HG02642 (cell line): ENCODE results near the gene ACOXL.

Experiments used
- ATAC-seq: cut with Tn5 transposase; IDR thresholded peaks from one replicate; pipeline ENCODE4 v1.9.1; 2021; ENCODE audit warnings: mild to moderate bottlenecking; ENCODE audit not compliant: unreplicated experiment, poor library complexity

Gene ACOXL

GRCh38 chr2:110869472-110870446 lies 137.4 kb downstream of the ACOXL start:
- no peak for ATAC-seq

DNA sequence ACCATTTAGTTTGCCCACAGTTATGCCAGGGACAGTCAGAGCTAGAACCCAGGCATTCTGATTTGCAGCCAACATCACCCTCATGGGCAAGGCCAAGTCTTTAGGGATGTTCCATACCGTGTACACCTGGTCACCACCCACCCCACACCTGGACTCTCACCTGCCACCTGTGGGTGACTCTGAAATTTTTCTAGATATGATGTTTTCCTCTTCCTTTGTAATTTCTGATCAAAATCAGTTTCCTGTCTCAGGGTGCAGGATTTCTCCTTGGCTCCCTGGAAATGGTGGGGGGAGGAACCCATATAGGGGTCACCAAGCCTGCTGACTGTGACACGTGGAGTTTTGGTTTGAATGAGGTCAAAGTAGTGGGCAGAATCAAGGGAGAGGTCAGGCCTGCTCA lies 138.2 kb downstream of the ACOXL start:
- ATAC-seq = no peak

DNA sequence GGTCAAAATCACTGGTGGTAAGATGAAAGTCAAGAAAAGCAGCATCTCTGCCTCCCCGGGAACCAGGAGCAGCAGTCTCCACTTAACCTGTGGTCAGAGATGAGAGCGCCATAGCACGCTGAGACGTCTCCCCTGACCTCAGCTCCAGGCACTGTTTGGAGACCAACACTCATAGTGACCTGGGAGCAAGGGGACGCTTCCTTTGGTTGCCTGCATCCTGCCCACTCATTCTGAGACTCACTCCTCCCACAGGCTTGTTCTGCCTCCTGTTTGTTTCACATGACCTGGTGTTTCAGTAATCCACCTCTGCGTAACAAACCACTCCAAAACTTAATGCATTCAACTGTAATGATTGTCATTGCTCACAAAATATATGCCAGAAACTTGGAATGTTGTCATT lies 139.3 kb downstream of the ACOXL start:
- peak; percentile 38 for ATAC-seq

DNA sequence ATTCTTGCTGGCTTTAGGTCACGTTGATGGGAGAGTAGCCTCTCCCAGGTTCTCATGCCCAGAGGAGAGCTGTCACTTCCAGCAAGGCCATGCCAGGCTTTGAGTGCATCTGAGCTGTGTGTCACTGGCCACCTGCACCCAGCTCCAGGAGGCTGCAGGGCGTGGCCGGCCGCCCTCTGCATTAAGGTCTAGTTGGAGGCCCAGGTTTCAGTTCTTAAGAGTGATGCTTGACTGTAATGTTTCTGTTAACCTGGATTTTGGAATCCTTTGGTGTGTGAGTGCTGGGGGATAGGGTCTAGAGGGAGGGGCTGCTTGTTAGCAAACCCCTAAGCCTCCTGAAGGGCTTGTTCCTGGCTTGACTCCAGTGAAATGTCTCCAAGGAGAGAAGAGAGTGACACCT lies 140.1 kb downstream of the ACOXL start:
- no peak for ATAC-seq

GRCh38 chr2:110873056-110873502 lies 140.7 kb downstream of the ACOXL start:
- peak; percentile 35 for ATAC-seq

GRCh38 chr2:110873597-110874452 lies 141.5 kb downstream of the ACOXL start:
- no peak for ATAC-seq

DNA sequence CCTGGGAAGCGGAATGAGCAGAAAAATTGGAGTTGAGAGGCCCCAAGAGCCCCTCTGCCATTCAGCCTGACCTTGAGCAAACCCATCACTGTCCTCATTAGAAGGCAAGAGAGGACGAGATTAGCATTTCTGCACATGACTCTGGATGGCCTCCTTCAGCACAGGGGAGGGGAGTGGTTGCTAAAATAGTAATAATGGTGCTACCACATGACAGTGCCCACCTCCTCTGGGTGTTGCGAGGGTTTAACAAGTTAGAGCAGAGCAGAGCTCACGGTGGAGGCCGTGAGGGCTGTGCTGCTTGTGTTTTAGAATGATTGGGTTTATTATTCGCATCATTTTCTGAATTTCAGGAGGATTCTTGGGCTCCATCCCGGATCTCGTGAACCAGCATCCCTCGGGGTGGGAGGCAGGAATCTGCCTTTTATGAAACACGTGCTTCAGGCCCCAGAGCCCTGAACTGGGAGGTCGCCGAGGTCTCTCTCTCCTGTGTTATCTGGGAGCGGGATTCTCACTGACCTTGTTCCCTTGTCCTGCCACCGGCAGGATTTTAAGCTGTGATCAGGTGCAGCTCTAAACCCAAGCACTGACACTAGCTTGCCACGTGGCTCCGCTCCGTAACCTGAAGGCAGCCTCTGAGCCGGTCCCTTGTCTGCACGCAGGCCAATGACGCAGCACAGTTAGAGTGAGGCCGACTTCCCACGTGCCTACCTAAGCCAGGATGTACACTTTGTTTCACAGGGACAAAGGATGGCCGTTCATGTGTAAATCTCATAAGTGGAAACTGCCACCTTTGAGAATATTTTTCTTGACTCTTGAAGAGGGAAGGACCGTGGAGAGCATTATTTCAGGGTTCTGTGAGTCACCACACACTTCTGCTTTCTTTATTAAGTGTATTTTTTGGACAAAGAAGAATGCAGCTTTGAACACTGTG lies 142.3 kb downstream of the ACOXL start:
- no peak for ATAC-seq

- no peak for ATAC-seq
Observed at GRCh38 chr2:110875384-110875725, 143.0 kb downstream of the ACOXL start.

DNA sequence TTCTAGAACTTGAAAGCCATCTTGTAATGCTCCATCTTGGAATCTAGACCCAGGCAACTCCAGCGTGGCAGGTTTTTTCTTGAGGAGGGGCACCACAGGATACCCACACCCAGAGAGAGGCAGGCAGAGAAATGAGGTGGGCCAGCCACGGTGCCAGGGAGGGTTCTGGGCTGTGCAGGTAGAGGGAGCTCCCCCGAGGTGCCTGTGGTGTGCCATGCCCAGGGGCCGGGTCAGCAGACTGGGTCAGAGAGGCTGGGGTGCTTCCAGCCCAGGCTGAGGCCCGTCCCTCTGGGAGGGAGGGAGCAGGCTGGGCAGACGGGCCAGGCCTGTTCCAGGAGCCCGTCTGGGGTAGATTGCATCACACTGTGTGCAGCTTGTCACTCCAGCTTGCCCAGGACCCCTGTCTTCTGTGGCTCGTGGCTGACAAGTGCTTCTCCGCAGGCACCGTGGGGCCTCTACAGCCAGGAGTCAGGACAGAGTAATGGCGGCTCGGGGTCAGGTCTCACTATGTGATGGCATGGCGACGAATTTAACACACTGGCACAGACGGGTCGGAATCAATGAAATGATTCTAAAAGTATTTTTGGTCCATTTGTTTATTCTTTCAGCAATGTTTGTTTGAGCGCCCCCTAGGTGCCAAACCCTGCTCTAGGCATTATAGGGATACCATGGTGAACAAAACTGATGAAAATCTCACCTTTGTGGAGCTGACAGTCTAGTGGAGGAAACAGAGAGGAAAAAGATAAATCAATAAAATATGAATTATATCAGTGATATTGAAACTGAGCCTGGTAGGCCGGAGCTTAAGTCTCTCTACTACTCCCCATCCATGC lies 144.0 kb downstream of the ACOXL start:
- no peak for ATAC-seq

DNA sequence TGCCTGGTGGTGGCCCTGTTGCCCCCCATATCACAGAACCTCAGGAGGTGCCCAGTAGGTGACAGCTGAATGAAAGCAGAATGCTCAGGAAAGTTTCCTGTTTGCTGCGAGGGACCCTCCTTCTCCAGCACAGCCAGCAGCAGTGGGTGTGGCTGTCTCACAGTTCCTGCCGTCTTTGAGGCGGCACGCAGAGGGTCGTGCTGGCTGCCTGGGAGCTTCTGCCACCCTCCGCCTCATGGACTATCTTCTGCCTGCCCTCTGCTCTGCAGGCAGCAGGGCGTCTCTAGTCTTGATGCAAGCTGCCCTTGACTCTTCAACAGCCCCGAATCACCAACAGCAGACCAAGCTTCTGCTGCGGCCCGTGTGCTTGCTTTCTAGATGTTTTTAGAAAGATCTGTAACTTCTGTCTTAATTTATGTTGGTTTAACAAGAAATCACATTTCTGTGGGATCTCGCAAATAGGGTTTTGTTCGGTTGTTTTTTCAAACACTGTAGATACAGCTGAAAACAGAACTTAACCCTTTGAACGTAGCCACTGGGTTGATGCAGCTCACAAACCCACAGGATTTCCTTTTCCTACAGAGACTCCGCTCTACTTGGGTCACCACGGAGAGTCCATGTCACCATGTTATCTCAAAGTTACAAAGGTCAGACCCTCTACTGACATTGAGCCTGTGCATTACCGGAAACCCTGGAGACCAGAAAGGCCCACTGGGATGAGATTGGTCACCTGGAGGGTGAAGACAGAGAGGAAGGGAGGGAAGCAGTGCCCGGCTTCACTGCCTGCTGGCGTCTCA lies 144.9 kb downstream of the ACOXL start:
- ATAC-seq = no peak

- no peak for ATAC-seq
Observed at GRCh38 chr2:110878150-110878549, 145.8 kb downstream of the ACOXL start.

DNA sequence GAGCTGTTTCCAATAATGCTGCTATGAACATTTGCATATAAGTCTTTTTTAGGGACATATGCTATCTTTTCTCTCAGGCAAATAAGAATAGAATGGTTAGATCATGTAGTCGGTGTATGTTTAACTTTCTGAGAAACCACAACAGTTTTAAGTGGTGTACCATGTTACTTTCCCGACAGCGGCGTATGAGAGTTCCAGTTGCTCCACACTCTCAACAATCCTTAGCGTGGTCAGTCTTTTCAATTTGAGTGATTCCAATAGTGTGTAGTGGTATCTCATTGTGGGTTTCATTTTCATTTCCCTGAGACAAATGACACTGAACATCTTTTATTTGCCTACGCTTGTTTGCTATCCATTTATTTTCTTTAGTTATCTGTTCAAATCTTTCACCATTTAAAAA lies 149.5 kb downstream of the ACOXL start:
- ATAC-seq = peak; percentile 68

- no peak for ATAC-seq
Observed at GRCh38 chr2:110883406-110883805, 151.0 kb downstream of the ACOXL start.

DNA sequence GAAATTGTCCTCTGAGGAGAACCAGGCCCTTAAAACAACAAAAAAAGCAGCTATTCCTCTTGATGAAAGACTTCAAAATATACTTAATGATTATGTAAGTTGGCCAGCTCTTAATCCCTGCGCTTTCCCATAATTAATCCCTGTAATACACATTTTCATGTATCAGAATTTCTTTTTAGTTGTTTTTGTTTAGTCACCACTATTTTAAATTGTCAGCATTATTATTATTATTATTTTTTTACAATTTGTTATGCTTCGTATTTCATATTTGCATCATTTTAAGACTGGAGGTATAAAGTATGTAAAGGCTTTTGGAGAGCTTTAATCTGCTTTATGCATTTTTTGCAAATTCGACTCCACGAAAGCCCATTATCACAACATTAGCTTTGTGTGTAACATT lies 152.9 kb downstream of the ACOXL start:
- no peak for ATAC-seq

GRCh38 chr2:110886826-110887573 lies 154.6 kb downstream of the ACOXL start:
- ATAC-seq = no peak

GRCh38 chr2:110888411-110888810 lies 156.0 kb downstream of the ACOXL start:
- ATAC-seq = no peak

DNA sequence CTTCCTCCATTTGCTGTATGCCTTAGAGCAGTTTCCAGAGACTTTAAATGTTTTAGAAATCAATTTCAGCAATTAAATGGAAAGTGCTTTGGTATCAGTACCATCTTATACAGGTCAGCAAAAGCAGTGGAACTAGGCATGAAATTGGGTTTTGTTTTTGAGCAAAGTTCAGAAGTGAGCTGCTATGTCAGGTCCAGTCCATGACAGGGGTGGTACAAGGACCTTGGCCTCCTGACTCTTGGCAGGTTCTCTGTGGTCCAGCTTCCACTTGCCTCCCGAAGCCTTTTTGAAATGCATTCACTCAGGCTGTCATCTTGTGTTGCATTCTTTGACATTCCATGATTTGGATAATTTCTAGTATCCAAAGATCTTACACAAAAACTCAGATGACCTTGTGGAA lies 159.3 kb downstream of the ACOXL start:
- ATAC-seq = no peak

DNA sequence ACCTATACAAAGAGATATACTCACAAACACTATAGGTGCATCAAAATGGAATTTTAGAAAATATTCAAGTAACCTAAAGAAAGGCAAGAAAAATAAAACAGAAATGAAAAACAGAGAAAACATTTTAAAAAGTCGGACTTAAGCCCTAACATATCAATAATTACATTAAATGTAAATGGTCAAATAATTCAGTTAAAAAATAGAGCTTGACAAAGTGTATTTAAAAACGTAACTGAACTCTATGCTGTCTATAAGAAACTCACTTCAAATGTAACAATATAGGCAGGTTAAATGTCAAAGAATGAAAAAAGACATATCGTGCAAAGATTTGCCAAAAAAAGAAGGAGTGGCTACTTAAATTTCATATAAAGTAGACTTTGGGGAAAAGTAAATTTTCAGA lies 163.9 kb downstream of the ACOXL start:
- no peak for ATAC-seq
